Measurements from ENCODE around the gene ANGPTL2. TPM values are rescaled to one million over a fixed set of nuclear protein-coding genes. Genes with fewer than 3 reads are reported as not detected.

ANGPTL2 gene
- total RNA-seq, 1 donor from 2014 or later, result 17.5 TPM

GRCh38 chr9:127107929-127108876 lies 14.2 kb downstream of the ANGPTL2 start:
- Mint-ChIP-seq H3K4me3 (ENCODE audit: unreplicated experiment) (no peak overlapping the region), H3K27ac (ENCODE audit: unreplicated experiment) (no peak overlapping the region), H3K4me1 (ENCODE audit: low read depth, unreplicated experiment) (peaks cover 2% of the 10 kb centered on the region), H3K36me3 (ENCODE audit: low read depth, unreplicated experiment) (peaks cover 17% of the 10 kb centered on the region), H3K9me3 (ENCODE audit: unreplicated experiment) (no peaks in the 10 kb centered on the region), H3K27me3 (ENCODE audit: low read depth, unreplicated experiment) (peaks cover 10% of the 10 kb centered on the region)
- TF ChIP-seq CTCF (IDR thresholded peaks at IDR 0.05; ENCODE audit: insufficient read depth, low read depth, low read length) (no peak), EZH2 (IDR thresholded peaks at IDR 0.05; ENCODE audit: insufficient read depth, low read length) (no peak)
- Histone ChIP-seq H2AFZ (ENCODE audit: low read depth, low read length) (no peak overlapping the region), H3K79me2 (ENCODE audit: insufficient read depth, low read length) (no peaks in the 10 kb centered on the region), H3K36me3 (ENCODE audit: insufficient read depth, low read length) (no peaks in the 10 kb centered on the region), H3K27ac (ENCODE audit: low read depth, low read length) (no peak overlapping the region), H3K4me1 (ENCODE audit: insufficient read depth, low read length) (no peaks in the 10 kb centered on the region), H3K4me2 (ENCODE audit: low read length) (no peak overlapping the region), H3K27me3 (ENCODE audit: insufficient read depth, low read length) (peaks cover 8% of the 10 kb centered on the region), H4K20me1 (ENCODE audit: insufficient read depth, low read length) (peaks cover 12% of the 10 kb centered on the region), H3K9me3 (ENCODE audit: insufficient read depth, low read depth, low read length) (no peaks in the 10 kb centered on the region), H3K4me3 (ENCODE audit: insufficient read depth, low read depth, low read length) (no peak overlapping the region), H3K9ac (ENCODE audit: low read length) (no peak overlapping the region)
- no peak for DNase-seq (ENCODE audit: low read depth)
- no peak for FAIRE-seq

GRCh38 chr9:127107171-127107928 lies 15.1 kb downstream of the ANGPTL2 start:
- FAIRE-seq, result no peak

More at GRCh38 chr9:127107171-127107928, 15.1 kb downstream of the ANGPTL2 start:
- no peaks in the 10 kb centered on the region for H3K79me2 ChIP-seq (ENCODE audit: insufficient read depth, low read length)
- DNase-seq (ENCODE audit: low read depth), result no peak
- peaks cover 8% of the 10 kb centered on the region for H3K27me3 ChIP-seq (ENCODE audit: insufficient read depth, low read length)
- H4K20me1 ChIP-seq (ENCODE audit: insufficient read depth, low read length), result peaks cover 11% of the 10 kb centered on the region
- no peak overlapping the region for H3K4me2 ChIP-seq (ENCODE audit: low read length)
- no peaks in the 10 kb centered on the region for H3K36me3 ChIP-seq (ENCODE audit: insufficient read depth, low read length)
- Mint-ChIP-seq H3K36me3 (ENCODE audit: low read depth, unreplicated experiment) (peaks cover 20% of the 10 kb centered on the region), H3K27ac (ENCODE audit: unreplicated experiment) (no peak overlapping the region), H3K27me3 (ENCODE audit: low read depth, unreplicated experiment) (peaks cover 13% of the 10 kb centered on the region), H3K9me3 (ENCODE audit: unreplicated experiment) (no peaks in the 10 kb centered on the region), H3K4me3 (ENCODE audit: unreplicated experiment) (no peak overlapping the region), H3K4me1 (ENCODE audit: low read depth, unreplicated experiment) (peaks cover 2% of the 10 kb centered on the region)
- no peak overlapping the region for H3K4me3 ChIP-seq (ENCODE audit: insufficient read depth, low read depth, low read length)
- TF ChIP-seq EZH2 (IDR thresholded peaks at IDR 0.05; ENCODE audit: insufficient read depth, low read length) (no peak), CTCF (IDR thresholded peaks at IDR 0.05; ENCODE audit: insufficient read depth, low read depth, low read length) (no peak)
- H3K9me3 ChIP-seq (ENCODE audit: insufficient read depth, low read depth, low read length), result no peaks in the 10 kb centered on the region
- H3K9ac ChIP-seq (ENCODE audit: low read length), result no peak overlapping the region
- no peak overlapping the region for H2AFZ ChIP-seq (ENCODE audit: low read depth, low read length)
- H3K4me1 ChIP-seq (ENCODE audit: insufficient read depth, low read length), result no peaks in the 10 kb centered on the region
- H3K27ac ChIP-seq (ENCODE audit: low read depth, low read length), result no peak overlapping the region

Measured in astrocyte (in vitro differentiated cells and primary cell).